GM19395 (cell line): ENCODE results near the gene GNG7.
"Not testable (repeated sequence)": the region's sequence is repeated elsewhere in the genome, so short reads cannot be mapped to it uniquely, and the experiment has no call there.

Experiments
- ATAC-seq: cut with Tn5 transposase; IDR thresholded peaks from one replicate; pipeline ENCODE4 v1.9.1; 2021; ENCODE audit warnings: mild to moderate bottlenecking, moderate library complexity; ENCODE audit not compliant: unreplicated experiment

Gene GNG7

GRCh38 chr19:2678044-2678671 is 24.3 kb downstream of the GNG7 start:
- ATAC-seq: no peak

GRCh38 chr19:2676823-2677222 is 25.7 kb downstream of the GNG7 start:
- ATAC-seq: no peak

- no peak for ATAC-seq
Observed at GRCh38 chr19:2675892-2676291, 26.6 kb downstream of the GNG7 start.

- ATAC-seq: no peak
Observed at GRCh38 chr19:2670217-2670616, 32.3 kb downstream of the GNG7 start.

- ATAC-seq: no peak
Observed at GRCh38 chr19:2668175-2668763, 34.2 kb downstream of the GNG7 start.

GRCh38 chr19:2667349-2667748 is 35.1 kb downstream of the GNG7 start:
- not testable (repeated sequence) for ATAC-seq

- no peak for ATAC-seq
Observed at GRCh38 chr19:2666344-2666994, 36.0 kb downstream of the GNG7 start.

- no peak for ATAC-seq
Observed at GRCh38 chr19:2665103-2665502, 37.4 kb downstream of the GNG7 start.

GRCh38 chr19:2663920-2664571 is 38.4 kb downstream of the GNG7 start:
- ATAC-seq: no peak

- ATAC-seq: no peak
Observed at GRCh38 chr19:2661615-2662014, 40.9 kb downstream of the GNG7 start.

- no peak for ATAC-seq
Observed at GRCh38 chr19:2659856-2660432, 42.5 kb downstream of the GNG7 start.

- ATAC-seq: no peak
Observed at GRCh38 chr19:2656533-2656932, 46.0 kb downstream of the GNG7 start.

GRCh38 chr19:2653710-2654707 is 48.5 kb downstream of the GNG7 start:
- ATAC-seq: no peak

GRCh38 chr19:2653218-2653617 is 49.3 kb downstream of the GNG7 start:
- no peak for ATAC-seq

- no peak for ATAC-seq
Observed at GRCh38 chr19:2652504-2653099, 49.9 kb downstream of the GNG7 start.

- not testable (repeated sequence) for ATAC-seq
Observed at GRCh38 chr19:2651002-2651733, 51.3 kb downstream of the GNG7 start.

GRCh38 chr19:2650515-2650914 is 52.0 kb downstream of the GNG7 start:
- ATAC-seq: no peak

GRCh38 chr19:2648528-2648937 is 54.0 kb downstream of the GNG7 start:
- no peak for ATAC-seq

- ATAC-seq: no peak
Observed at GRCh38 chr19:2648099-2648498, 54.4 kb downstream of the GNG7 start.
